ENCODE results near the gene FTCD.

GRCh38 chr21:46179708-46180078, 24.3 kb upstream of the FTCD start:
- TF ChIP-seq MYC (IDR thresholded peaks at IDR 0.05; ENCODE audit: insufficient read depth, insufficient read length, insufficient replicate concordance, low read length, severe bottlenecking) (no peak), SREBF2 (IDR thresholded peaks at IDR 0.05; ENCODE audit: low read length) (no peak), RFX5 (IDR thresholded peaks at IDR 0.05; ENCODE audit: low read depth, low read length) (no peak), CTCF (IDR thresholded peaks at IDR 0.05 in 2 of 3, conservative IDR thresholded peaks at IDR 0.05 in 1 of 3; ENCODE audit: control insufficient read depth in 2 of 3, extremely low read depth in 1 of 3, insufficient read depth in 1 of 3, low read depth in 3 of 3, low read length in 3 of 3) (no peak), SMAD5 (IDR thresholded peaks at IDR 0.05; ENCODE audit: low read depth) (no peak), POLR2A (IDR thresholded peaks at IDR 0.05; ENCODE audit: low read depth, low read length) (no peak), POLR2AphosphoS5 (IDR thresholded peaks at IDR 0.05; ENCODE audit: low read length) (no peak), USF1 (IDR thresholded peaks at IDR 0.05; ENCODE audit: borderline replicate concordance, extremely low read length, insufficient read depth, low read depth, low read length) (no peak)

Data from GM12878 (cell line).